CD4-positive, alpha-beta memory T cell (primary cell): Measurements from ENCODE around the gene CXXC4. TPM values are rescaled to one million over a fixed set of nuclear protein-coding genes. Genes with fewer than 3 reads are reported as not detected.

Experiments used
- CTCF ChIA-PET: fragments of 350-600 bp; sonication (Branson Sonifier 250); formaldehyde crosslinking; loops from one replicate; lab custom pipeline; 2021; ENCODE audit warnings: inconsistent platforms; ENCODE audit not compliant: partially characterized antibody; lab: Charles Lee
- POLR2A ChIA-PET: fragments of 350-600 bp; sonication (Branson Sonifier 250); formaldehyde crosslinking; loops from one replicate; lab custom pipeline; 2021; ENCODE audit not compliant: partially characterized antibody; lab: Charles Lee
- DNase-seq, 5 donors: peaks; one replicate each; pipeline versions ENCODE4 v3.0.0 to v3.0.0-alpha.2; 2020 to 2022; ENCODE audit warnings: mixed read lengths in 1 of 5
- H3K27ac ChIP-seq: one replicate; pipeline ENCODE4 v1.7.0; 2013; ENCODE audit warnings: low read depth, low read length
- H3K27me3 ChIP-seq: 2 replicates; pipeline ENCODE4 v1.7.0; 2013; ENCODE audit warnings: mild to moderate bottlenecking, low read length, moderate library complexity; ENCODE audit not compliant: insufficient read depth
- H3K36me3 ChIP-seq: 2 replicates; pipeline ENCODE4 v1.7.0; 2013; ENCODE audit warnings: mild to moderate bottlenecking, low read length, moderate library complexity; ENCODE audit not compliant: insufficient read depth
- H3K4me1 ChIP-seq: 2 replicates; pipeline ENCODE4 v1.7.0; 2013; ENCODE audit warnings: mild to moderate bottlenecking, low read length, moderate library complexity; ENCODE audit not compliant: insufficient read depth
- H3K4me3 ChIP-seq, 2 donors: one replicate each; pipeline ENCODE4 v1.7.0; 2013; ENCODE audit warnings: low read length in 2 of 2, mild to moderate bottlenecking in 1 of 2
- H3K9me3 ChIP-seq, 2 donors: one replicate each; pipeline ENCODE4 v1.7.0; 2013; ENCODE audit warnings: low read length in 2 of 2, control low read depth in 1 of 2; ENCODE audit not compliant: control insufficient read depth in 1 of 2
- H3K27ac Mint-ChIP-seq, 7 donors: one replicate each; pipeline ENCODE4 v1.8.0; 2020 to 2021; ENCODE audit warnings: mixed read lengths in 7 of 7, mild to moderate bottlenecking in 6 of 7, inconsistent platforms in 3 of 7, moderate library complexity in 3 of 7
- H3K27me3 Mint-ChIP-seq, 2 donors: one replicate each; pipeline ENCODE4 v1.8.0; 2020 to 2021; ENCODE audit warnings: mixed read lengths in 2 of 2
- H3K36me3 Mint-ChIP-seq, 2 donors: one replicate each; pipeline ENCODE4 v1.8.0; 2020 to 2021; ENCODE audit warnings: mixed read lengths in 2 of 2, inconsistent platforms in 1 of 2, mild to moderate bottlenecking in 1 of 2
- H3K4me1 Mint-ChIP-seq, 4 donors: one replicate each; pipeline ENCODE4 v1.8.0; 2020 to 2021; ENCODE audit warnings: mixed read lengths in 4 of 4, mild to moderate bottlenecking in 1 of 4
- H3K4me3 Mint-ChIP-seq, 8 donors: one replicate each; pipeline ENCODE4 v1.8.0; 2020 to 2021; ENCODE audit warnings: mixed read lengths in 8 of 8, mild to moderate bottlenecking in 7 of 8, moderate library complexity in 6 of 8, inconsistent platforms in 3 of 8
- H3K9me3 Mint-ChIP-seq, 8 donors: one replicate each; pipeline ENCODE4 v1.8.0; 2020 to 2021; ENCODE audit warnings: mixed read lengths in 8 of 8, mild to moderate bottlenecking in 5 of 8, inconsistent platforms in 3 of 8, moderate library complexity in 1 of 8
- intact Hi-C: fragments of 100-400 bp; cut with micrococcal nuclease; formaldehyde crosslinking; loops from one replicate; pipeline ENCODE4 v1.15.1; 2023
- polyA plus RNA-seq, 2 donors: library from polyadenylated mRNA; unstranded; fragments of 300-500 nt; fragmentation: Illumina TruSeq; gene quantifications; one replicate each; pipeline ENCODE4 v1.2.3, GENCODE V29; 2021
- total RNA-seq, 2 experiments: library from RNA; stranded (reverse); gene quantifications; one replicate each; pipeline ENCODE4 v1.2.3, GENCODE V29; 2021

Gene CXXC4
- total and polyA plus RNA-seq, 4 experiments from 2014 or later: 0.08 to 0.12 TPM; not detected in 2

DNA sequence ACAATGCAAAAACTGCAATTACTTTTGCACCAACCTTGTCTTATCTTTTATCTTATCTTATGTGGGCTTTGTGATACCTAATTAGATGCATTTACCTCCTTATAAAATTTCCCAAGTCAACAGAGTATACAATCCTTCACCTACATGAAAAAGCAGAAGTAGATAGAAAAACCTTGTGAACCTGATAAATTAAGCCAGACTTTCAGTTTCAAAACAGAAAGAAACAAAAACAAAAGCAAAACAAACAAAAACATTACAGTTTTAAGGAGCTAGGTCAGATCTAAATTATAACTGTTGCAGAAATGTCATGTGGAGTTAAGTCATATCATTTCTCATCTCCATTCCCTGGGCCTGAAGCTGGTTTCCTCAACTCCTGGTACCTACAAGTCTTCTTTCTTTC is 24.9 kb upstream of the CXXC4 start:
- Histone ChIP-seq H3K4me1 (no peaks in the 10 kb centered on the region), H3K9me3 (no peaks in the 10 kb centered on the region), H3K4me3 (no peak overlapping the region), H3K36me3 (no peaks in the 10 kb centered on the region), H3K27ac (no peak overlapping the region), H3K27me3 (no peaks in the 10 kb centered on the region)
- H3K9me3 Mint-ChIP-seq: peaks cover 0 to 10% (median 2%) of the 10 kb centered on the region in 8 donors
- no peaks in the 10 kb centered on the region for H3K36me3 Mint-ChIP-seq
- no peak overlapping the region for H3K27ac Mint-ChIP-seq
- peaks cover 0 to 3% of the 10 kb centered on the region in 2 donors for H3K27me3 Mint-ChIP-seq
- intact Hi-C loops: no loop called here
- CTCF ChIA-PET: no interaction called here
- POLR2A ChIA-PET: no interaction called here
- H3K4me1 Mint-ChIP-seq: no peaks in the 10 kb centered on the region
- no peak overlapping the region for H3K4me3 Mint-ChIP-seq
- no peak for DNase-seq

DNA sequence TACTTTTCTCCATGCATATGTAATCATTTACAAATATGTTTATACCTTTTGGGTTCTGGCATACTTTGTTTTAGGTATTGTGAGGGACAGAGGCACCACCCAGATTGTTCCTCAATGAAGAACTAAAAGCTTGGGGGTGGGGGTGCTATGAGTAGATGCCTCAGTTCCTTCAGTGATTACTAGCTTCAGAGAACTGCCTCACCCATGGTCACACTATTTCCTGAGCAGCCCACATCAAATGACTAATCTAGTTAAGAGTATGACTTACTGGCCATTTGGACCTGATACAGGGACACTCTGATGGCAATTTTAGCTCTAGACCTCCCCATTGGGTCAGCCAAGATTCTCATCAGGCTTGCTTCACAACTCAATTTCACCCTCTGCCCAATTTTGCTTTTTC is 22.2 kb upstream of the CXXC4 start:
- POLR2A ChIA-PET: no interaction called here
- CTCF ChIA-PET: no interaction called here
- H3K4me3 Mint-ChIP-seq: no peak overlapping the region
- no peak overlapping the region for H3K27ac Mint-ChIP-seq
- Histone ChIP-seq H3K4me1 (no peaks in the 10 kb centered on the region), H3K27me3 (no peaks in the 10 kb centered on the region), H3K9me3 (no peaks in the 10 kb centered on the region), H3K27ac (no peak overlapping the region), H3K4me3 (no peak overlapping the region), H3K36me3 (no peaks in the 10 kb centered on the region)
- H3K9me3 Mint-ChIP-seq: peaks cover 0 to 10% (median 2%) of the 10 kb centered on the region in 8 donors
- peaks cover 0 to 3% of the 10 kb centered on the region in 2 donors for H3K27me3 Mint-ChIP-seq
- H3K36me3 Mint-ChIP-seq: no peaks in the 10 kb centered on the region
- no peak for DNase-seq
- H3K4me1 Mint-ChIP-seq: no peaks in the 10 kb centered on the region
- intact Hi-C loops: no loop called here

DNA sequence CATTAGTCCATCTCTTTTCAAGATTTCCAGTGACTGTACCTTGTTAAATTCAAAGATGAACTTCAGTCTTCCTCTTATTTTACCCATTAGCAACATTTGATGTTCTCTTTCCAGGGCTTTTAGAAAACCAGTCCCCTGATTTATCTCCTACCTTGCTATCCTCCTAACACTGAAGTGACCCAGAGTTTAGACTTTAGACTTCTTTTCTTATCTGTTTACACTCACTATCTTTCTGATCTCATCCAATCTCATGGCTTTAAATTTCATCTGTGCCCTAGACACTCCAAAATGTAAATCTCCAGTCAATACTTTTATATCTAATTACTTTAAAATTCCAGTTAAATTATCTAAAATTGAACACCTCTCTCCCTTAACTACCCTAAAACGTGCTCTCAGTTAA is 13.5 kb upstream of the CXXC4 start:
- POLR2A ChIA-PET: no interaction called here
- no peak for DNase-seq
- intact Hi-C loops: no loop called here
- Mint-ChIP-seq H3K9me3 (peaks cover 0 to 3% (median 0%) of the 10 kb centered on the region in 8 donors), H3K27ac (no peak overlapping the region), H3K27me3 (peaks cover 0 to 7% of the 10 kb centered on the region in 2 donors), H3K4me1 (no peaks in the 10 kb centered on the region), H3K36me3 (no peaks in the 10 kb centered on the region), H3K4me3 (no peak overlapping the region)
- Histone ChIP-seq H3K36me3 (no peaks in the 10 kb centered on the region), H3K27me3 (no peaks in the 10 kb centered on the region), H3K4me3 (no peak overlapping the region), H3K27ac (no peak overlapping the region), H3K9me3 (no peaks in the 10 kb centered on the region), H3K4me1 (no peaks in the 10 kb centered on the region)
- CTCF ChIA-PET: no interaction called here

DNA sequence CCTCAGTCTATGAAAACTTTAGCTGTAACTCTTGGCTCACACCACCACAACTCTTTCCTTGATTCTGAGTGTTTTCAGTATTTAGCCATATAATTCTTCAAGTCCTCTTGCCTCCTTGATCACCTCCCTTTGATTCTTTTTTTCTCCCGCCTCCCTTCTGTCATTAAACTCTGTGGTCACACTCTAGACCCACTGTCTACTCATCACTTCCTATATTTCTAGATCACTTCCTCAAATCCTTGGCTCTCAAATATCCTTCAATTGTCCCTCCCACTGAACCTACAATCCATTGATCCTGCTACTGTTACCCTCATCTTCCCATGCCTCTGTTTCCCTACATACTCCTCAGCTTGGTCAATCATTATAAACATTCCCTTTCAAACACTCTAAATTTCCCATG is 12.4 kb upstream of the CXXC4 start:
- Histone ChIP-seq H3K27ac (no peak overlapping the region), H3K4me3 (no peak overlapping the region), H3K9me3 (no peaks in the 10 kb centered on the region), H3K4me1 (no peaks in the 10 kb centered on the region), H3K36me3 (no peaks in the 10 kb centered on the region), H3K27me3 (no peaks in the 10 kb centered on the region)
- intact Hi-C loops: no loop called here
- H3K9me3 Mint-ChIP-seq: no peaks in the 10 kb centered on the region
- CTCF ChIA-PET: no interaction called here
- H3K27me3 Mint-ChIP-seq: peaks cover 0 to 7% of the 10 kb centered on the region in 2 donors
- H3K36me3 Mint-ChIP-seq: no peaks in the 10 kb centered on the region
- POLR2A ChIA-PET: no interaction called here
- H3K4me1 Mint-ChIP-seq: no peaks in the 10 kb centered on the region
- H3K4me3 Mint-ChIP-seq: no peak overlapping the region
- H3K27ac Mint-ChIP-seq: no peak overlapping the region
- DNase-seq: no peak

DNA sequence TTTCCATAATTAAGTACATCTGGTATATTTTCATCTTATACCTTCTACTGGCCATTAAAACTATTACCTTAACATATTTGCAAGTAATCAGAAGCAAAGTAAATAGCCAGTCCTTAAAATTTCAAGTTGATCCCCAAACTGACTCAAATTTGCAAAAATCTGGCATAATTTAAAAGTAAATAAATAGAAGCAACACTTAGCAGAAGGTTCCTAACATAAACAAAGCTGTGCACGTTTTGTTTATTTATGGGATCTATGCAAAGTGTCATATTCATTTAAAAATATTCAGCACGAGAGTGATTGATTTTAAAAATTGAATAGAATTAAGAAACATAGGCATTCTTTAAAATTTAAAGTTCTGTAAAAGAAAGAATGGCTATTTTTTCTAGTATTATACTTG is 9.8 kb upstream of the CXXC4 start:
- Mint-ChIP-seq H3K9me3 (no peaks in the 10 kb centered on the region), H3K36me3 (no peaks in the 10 kb centered on the region), H3K4me1 (no peaks in the 10 kb centered on the region), H3K4me3 (no peak overlapping the region), H3K27me3 (peaks cover 0 to 4% of the 10 kb centered on the region in 2 donors), H3K27ac (no peak overlapping the region)
- no peaks in the 10 kb centered on the region for H3K27me3 ChIP-seq
- CTCF ChIA-PET: no interaction called here
- no peaks in the 10 kb centered on the region for H3K4me1 ChIP-seq
- no peaks in the 10 kb centered on the region for H3K36me3 ChIP-seq
- no peak overlapping the region for H3K4me3 ChIP-seq
- POLR2A ChIA-PET: no interaction called here
- intact Hi-C loops: no loop called here
- no peak overlapping the region for H3K27ac ChIP-seq
- no peaks in the 10 kb centered on the region for H3K9me3 ChIP-seq
- DNase-seq: no peak

DNA sequence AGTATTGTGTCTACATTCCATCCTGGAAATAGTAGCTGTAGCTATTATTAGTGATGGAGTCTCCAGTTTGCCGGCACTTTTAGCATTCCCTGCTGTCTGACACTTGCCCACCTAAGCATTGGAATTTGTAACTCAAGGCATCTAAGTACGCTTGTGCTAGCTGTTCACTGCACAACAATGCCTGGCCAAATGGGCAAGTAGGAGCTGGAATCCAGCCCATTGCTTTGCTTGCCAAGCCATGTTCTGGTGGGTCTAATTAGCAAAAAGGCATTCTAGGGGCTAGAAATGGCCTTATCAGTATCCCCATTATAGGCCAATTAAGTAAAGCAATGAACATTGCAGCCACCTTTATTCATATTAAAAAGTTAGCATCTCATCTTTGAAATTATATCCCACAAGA is 7.8 kb upstream of the CXXC4 start:
- Mint-ChIP-seq H3K27ac (no peak overlapping the region), H3K4me3 (no peak overlapping the region), H3K9me3 (no peaks in the 10 kb centered on the region), H3K36me3 (no peaks in the 10 kb centered on the region), H3K27me3 (peaks cover 0 to 5% of the 10 kb centered on the region in 2 donors), H3K4me1 (no peaks in the 10 kb centered on the region)
- Histone ChIP-seq H3K27ac (no peak overlapping the region), H3K4me1 (no peaks in the 10 kb centered on the region), H3K27me3 (peaks cover 2% of the 10 kb centered on the region), H3K4me3 (no peak overlapping the region), H3K9me3 (no peaks in the 10 kb centered on the region), H3K36me3 (no peaks in the 10 kb centered on the region)
- no peak for DNase-seq
- intact Hi-C loops: no loop called here
- CTCF ChIA-PET: no interaction called here
- POLR2A ChIA-PET: no interaction called here

DNA sequence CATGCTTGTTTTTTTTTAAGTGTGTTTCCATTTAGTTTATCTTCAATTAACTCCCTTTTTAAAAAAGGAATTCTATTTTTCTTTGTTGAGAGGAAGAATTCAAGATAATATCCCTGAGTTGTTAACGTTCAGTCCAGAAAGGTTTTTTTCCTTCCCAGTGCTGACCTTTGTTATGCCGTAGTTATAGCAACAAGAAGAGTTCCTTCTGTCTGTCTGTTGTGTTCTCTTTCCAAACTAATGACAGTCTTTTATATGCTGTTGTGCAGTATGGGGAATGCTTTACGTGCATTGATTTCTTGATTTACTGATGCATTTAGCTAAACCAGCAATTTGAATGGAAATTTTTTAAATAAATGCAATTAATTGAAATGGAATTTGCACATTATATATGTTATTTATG is 6.6 kb upstream of the CXXC4 start:
- Mint-ChIP-seq H3K4me3 (no peak overlapping the region), H3K36me3 (no peaks in the 10 kb centered on the region), H3K9me3 (no peaks in the 10 kb centered on the region), H3K27me3 (peaks cover 0 to 5% of the 10 kb centered on the region in 2 donors), H3K4me1 (no peaks in the 10 kb centered on the region), H3K27ac (no peak overlapping the region)
- no peak overlapping the region for H3K27ac ChIP-seq
- H3K9me3 ChIP-seq: no peaks in the 10 kb centered on the region
- no peak overlapping the region for H3K4me3 ChIP-seq
- H3K36me3 ChIP-seq: no peaks in the 10 kb centered on the region
- H3K4me1 ChIP-seq: no peaks in the 10 kb centered on the region
- H3K27me3 ChIP-seq: peaks cover 3% of the 10 kb centered on the region
- CTCF ChIA-PET: no interaction called here
- intact Hi-C loops: no loop called here
- DNase-seq: no peak
- POLR2A ChIA-PET: no interaction called here

DNA sequence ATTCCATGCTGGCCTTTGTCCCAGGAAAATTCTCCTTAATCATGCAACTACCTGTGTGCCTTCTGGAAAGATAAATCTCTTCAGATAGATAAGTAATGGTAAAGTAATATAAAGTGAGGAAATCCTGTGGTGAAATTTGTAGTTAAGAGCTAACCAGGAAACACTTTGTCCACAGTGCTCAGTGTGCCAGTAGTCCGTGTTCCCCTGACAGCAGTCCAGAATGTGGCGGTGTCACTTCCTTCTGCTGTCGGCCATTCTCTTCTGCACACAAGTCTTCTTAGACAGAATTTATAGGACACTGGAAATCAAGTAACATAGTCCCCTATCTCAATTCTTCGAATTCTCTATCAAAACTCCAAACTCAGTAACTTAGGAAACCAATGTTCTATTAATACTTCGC is 5.7 kb upstream of the CXXC4 start:
- ChIA-PET POLR2A (no interaction called here), CTCF (no interaction called here)
- peaks cover 0 to 4% (median 3%) of the 10 kb centered on the region in 4 donors for H3K4me1 Mint-ChIP-seq
- intact Hi-C loops: no loop called here
- H3K27ac ChIP-seq: no peak overlapping the region
- H3K27me3 Mint-ChIP-seq: peaks cover 3% of the 10 kb centered on the region in 2 donors
- no peaks in the 10 kb centered on the region for H3K36me3 ChIP-seq
- no peak overlapping the region for H3K27ac Mint-ChIP-seq
- DNase-seq: no peak
- H3K36me3 Mint-ChIP-seq: no peaks in the 10 kb centered on the region
- H3K27me3 ChIP-seq: peaks cover 3% of the 10 kb centered on the region
- peaks cover 1% of the 10 kb centered on the region for H3K4me1 ChIP-seq
- H3K4me3 ChIP-seq: no peak overlapping the region
- H3K9me3 ChIP-seq: no peaks in the 10 kb centered on the region
- H3K4me3 Mint-ChIP-seq: no peak overlapping the region
- H3K9me3 Mint-ChIP-seq: peaks cover 0 to 3% (median 0%) of the 10 kb centered on the region in 8 donors
